HG02763 (cell line): ENCODE results near the gene SPC24.
"Not testable (repeated sequence)": the region's sequence is repeated elsewhere in the genome, so short reads cannot be mapped to it uniquely, and the experiment has no call there.

Experiments used
- ATAC-seq: cut with Tn5 transposase; IDR thresholded peaks from one replicate; pipeline ENCODE4 v1.9.1; 2021; ENCODE audit warnings: mild to moderate bottlenecking, moderate library complexity; ENCODE audit not compliant: unreplicated experiment

SPC24 gene

DNA sequence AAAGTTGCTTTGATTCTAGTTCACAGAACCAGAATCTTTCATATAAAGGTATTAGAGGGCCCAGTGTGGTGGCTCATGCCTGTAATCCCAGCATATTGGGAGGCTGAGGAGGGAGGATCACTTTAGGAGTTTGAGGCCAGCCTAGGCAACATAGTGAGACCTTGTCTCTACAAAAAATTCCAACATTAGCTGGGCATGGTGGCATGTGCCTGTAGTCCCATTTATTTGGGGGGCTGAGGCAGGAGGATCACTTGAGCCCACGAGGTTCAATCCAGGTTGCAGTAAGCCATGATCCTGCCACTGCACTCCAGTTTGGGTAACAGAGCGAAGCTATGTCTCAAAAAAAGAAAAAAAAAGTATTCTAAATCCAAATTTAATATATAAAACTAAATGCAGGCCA lies 57.3 kb downstream of the SPC24 start:
- ATAC-seq, result no peak

DNA sequence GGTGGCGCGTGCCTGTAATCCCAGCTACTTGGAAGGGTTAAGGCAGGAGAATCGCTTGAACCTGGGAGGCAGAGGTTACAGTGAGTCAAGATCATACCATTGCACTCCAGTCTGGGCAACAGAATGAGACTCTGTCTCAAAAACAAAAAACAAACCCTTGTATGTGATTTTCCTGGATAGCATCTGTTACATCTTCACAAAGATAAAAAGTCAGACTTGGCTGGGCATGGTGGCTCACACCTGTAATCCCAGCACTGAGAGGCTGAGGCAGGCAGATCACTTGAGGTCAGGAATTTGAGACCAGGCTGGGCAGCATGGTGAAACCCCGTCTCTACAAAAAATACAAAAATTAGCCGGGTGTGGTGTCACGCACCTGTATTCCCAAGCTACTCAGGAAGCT lies 58.2 kb downstream of the SPC24 start:
- not testable (repeated sequence) for ATAC-seq

DNA sequence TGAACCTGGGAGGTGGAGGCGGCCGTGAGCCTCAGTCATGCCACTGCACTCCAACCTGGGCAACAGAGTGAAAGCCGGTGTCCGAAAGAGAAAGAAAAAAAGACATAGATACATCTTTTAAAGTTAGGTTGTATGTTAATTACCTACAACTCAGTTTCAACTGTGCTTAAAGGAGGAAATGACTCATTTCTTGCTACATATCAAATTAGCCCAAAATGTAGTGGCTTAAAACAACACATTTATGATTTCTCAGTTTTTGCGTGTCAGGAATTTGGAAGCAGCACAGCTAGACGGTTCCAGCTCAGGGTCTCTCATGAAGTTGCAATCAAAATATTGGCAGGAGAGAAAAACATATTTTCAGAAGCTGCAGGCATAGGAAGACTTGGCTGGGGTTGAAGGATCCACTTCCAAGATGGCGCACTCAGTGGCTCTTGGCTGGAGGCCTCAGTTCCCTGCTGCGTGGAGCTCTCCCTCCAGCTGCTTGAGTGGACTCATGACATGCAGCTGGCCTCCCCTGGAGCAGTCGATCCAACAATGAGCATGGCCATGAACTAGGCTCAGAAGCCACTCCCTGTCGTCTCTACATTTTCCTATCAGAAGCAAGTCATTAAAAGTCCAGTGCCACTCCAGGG lies 59.3 kb downstream of the SPC24 start:
- no peak for ATAC-seq
